Stimulated activated memory B cell treated with anti-CD40 and anti-IgM and Interleukin-4, amounts not matched to agents 10 μg/mL and 1 μg/mL and 100 μg/mL, for 72 hours (primary cell): ENCODE data around the gene KCNAB1.
"Not testable (repeated sequence)": the region's sequence is repeated elsewhere in the genome, so short reads cannot be mapped to it uniquely, and the experiment has no call there.

ENCODE experiments used
- ATAC-seq: fragments of 150-1000 bp; cut with Tn5 transposase; 2 replicates; pipeline ENCODE4 v1.10.0; 2021
- H3K27ac Mint-ChIP-seq: one replicate; pipeline ENCODE4 v1.8.0; 2022; ENCODE audit warnings: mild to moderate bottlenecking, mixed read lengths
- H3K27me3 Mint-ChIP-seq: one replicate; pipeline ENCODE4 v1.8.0; 2022; ENCODE audit warnings: mixed read lengths
- H3K36me3 Mint-ChIP-seq: one replicate; pipeline ENCODE4 v1.8.0; 2022; ENCODE audit warnings: mixed read lengths
- H3K4me1 Mint-ChIP-seq: one replicate; pipeline ENCODE4 v1.8.0; 2022; ENCODE audit warnings: mixed read lengths
- H3K4me3 Mint-ChIP-seq: one replicate; pipeline ENCODE4 v1.8.0; 2022; ENCODE audit warnings: mild to moderate bottlenecking, moderate library complexity, mixed read lengths
- H3K9me3 Mint-ChIP-seq: one replicate; pipeline ENCODE4 v1.8.0; 2022; ENCODE audit warnings: mixed read lengths

The KCNAB1 gene

GRCh38 chr3:156250550-156250949, 130.2 kb downstream of the KCNAB1 start:
- H3K4me3 Mint-ChIP-seq, result no peak overlapping the region
- no peaks in the 10 kb centered on the region for H3K4me1 Mint-ChIP-seq
- H3K9me3 Mint-ChIP-seq, result no peaks in the 10 kb centered on the region
- ATAC-seq, result no peak
- H3K27me3 Mint-ChIP-seq, result peaks cover 18% of the 10 kb centered on the region
- H3K27ac Mint-ChIP-seq, result no peak overlapping the region
- H3K36me3 Mint-ChIP-seq, result no peaks in the 10 kb centered on the region

- no peaks in the 10 kb centered on the region for H3K9me3 Mint-ChIP-seq
- H3K4me1 Mint-ChIP-seq, result no peaks in the 10 kb centered on the region
- H3K4me3 Mint-ChIP-seq, result no peak overlapping the region
- H3K36me3 Mint-ChIP-seq, result no peaks in the 10 kb centered on the region
- peaks cover 9% of the 10 kb centered on the region for H3K27me3 Mint-ChIP-seq
- ATAC-seq, result no peak
- H3K27ac Mint-ChIP-seq, result no peak overlapping the region
Observed at GRCh38 chr3:156251424-156251823, 131.0 kb downstream of the KCNAB1 start.

- Mint-ChIP-seq H3K27me3 (peaks cover 11% of the 10 kb centered on the region), H3K27ac (no peak overlapping the region), H3K36me3 (no peaks in the 10 kb centered on the region), H3K4me1 (no peaks in the 10 kb centered on the region), H3K9me3 (no peaks in the 10 kb centered on the region), H3K4me3 (no peak overlapping the region)
- ATAC-seq, result no peak
Observed at GRCh38 chr3:156252656-156253055, 132.3 kb downstream of the KCNAB1 start.

- Mint-ChIP-seq H3K27ac (no peak overlapping the region), H3K9me3 (no peaks in the 10 kb centered on the region), H3K27me3 (peaks cover 11% of the 10 kb centered on the region), H3K4me3 (no peak overlapping the region), H3K4me1 (no peaks in the 10 kb centered on the region), H3K36me3 (no peaks in the 10 kb centered on the region)
- ATAC-seq, result no peak
Observed at GRCh38 chr3:156253150-156253549, 132.8 kb downstream of the KCNAB1 start.

- Mint-ChIP-seq H3K4me1 (no peaks in the 10 kb centered on the region), H3K4me3 (no peak overlapping the region), H3K9me3 (no peaks in the 10 kb centered on the region), H3K36me3 (no peaks in the 10 kb centered on the region), H3K27ac (no peak overlapping the region), H3K27me3 (peaks cover 11% of the 10 kb centered on the region)
- ATAC-seq, result no peak
Observed at GRCh38 chr3:156256256-156256655, 135.9 kb downstream of the KCNAB1 start.

- no peaks in the 10 kb centered on the region for H3K36me3 Mint-ChIP-seq
Observed at GRCh38 chr3:156256945-156257344, 136.6 kb downstream of the KCNAB1 start.

GRCh38 chr3:156258301-156258700, 137.9 kb downstream of the KCNAB1 start:
- Mint-ChIP-seq H3K9me3 (no peaks in the 10 kb centered on the region), H3K4me3 (no peak overlapping the region), H3K27me3 (peaks cover 11% of the 10 kb centered on the region), H3K36me3 (no peaks in the 10 kb centered on the region), H3K27ac (no peak overlapping the region), H3K4me1 (no peaks in the 10 kb centered on the region)
- ATAC-seq, result no peak

More at GRCh38 chr3:156256945-156257344, 136.6 kb downstream of the KCNAB1 start:
- ATAC-seq, result no peak
- Mint-ChIP-seq H3K4me3 (no peak overlapping the region), H3K27me3 (peaks cover 11% of the 10 kb centered on the region), H3K4me1 (no peaks in the 10 kb centered on the region), H3K9me3 (no peaks in the 10 kb centered on the region), H3K27ac (no peak overlapping the region)

- Mint-ChIP-seq H3K27ac (no peak overlapping the region), H3K27me3 (peaks cover 11% of the 10 kb centered on the region), H3K4me1 (no peaks in the 10 kb centered on the region), H3K36me3 (no peaks in the 10 kb centered on the region), H3K4me3 (no peak overlapping the region), H3K9me3 (no peaks in the 10 kb centered on the region)
- peak; percentile 22 for ATAC-seq
Observed at GRCh38 chr3:156259896-156260295, 139.5 kb downstream of the KCNAB1 start.

- H3K36me3 Mint-ChIP-seq, result no peaks in the 10 kb centered on the region
- H3K27ac Mint-ChIP-seq, result no peak overlapping the region
- peaks cover 11% of the 10 kb centered on the region for H3K27me3 Mint-ChIP-seq
- no peak overlapping the region for H3K4me3 Mint-ChIP-seq
- H3K9me3 Mint-ChIP-seq, result no peaks in the 10 kb centered on the region
- no peak for ATAC-seq
- no peaks in the 10 kb centered on the region for H3K4me1 Mint-ChIP-seq
Observed at GRCh38 chr3:156260331-156260730, 140.0 kb downstream of the KCNAB1 start.

- H3K36me3 Mint-ChIP-seq, result no peaks in the 10 kb centered on the region
- H3K9me3 Mint-ChIP-seq, result no peaks in the 10 kb centered on the region
- no peaks in the 10 kb centered on the region for H3K4me1 Mint-ChIP-seq
- H3K27ac Mint-ChIP-seq, result no peak overlapping the region
- ATAC-seq, result no peak
- H3K4me3 Mint-ChIP-seq, result no peak overlapping the region
- H3K27me3 Mint-ChIP-seq, result peaks cover 10% of the 10 kb centered on the region
Observed at GRCh38 chr3:156264771-156265170, 144.4 kb downstream of the KCNAB1 start.

GRCh38 chr3:156271508-156271907, 151.1 kb downstream of the KCNAB1 start:
- no peak for ATAC-seq
- no peak overlapping the region for H3K27ac Mint-ChIP-seq

GRCh38 chr3:156271995-156272719, 151.8 kb downstream of the KCNAB1 start:
- Mint-ChIP-seq H3K4me3 (no peak overlapping the region), H3K27ac (no peak overlapping the region), H3K9me3 (peaks cover 12% of the 10 kb centered on the region), H3K27me3 (peaks cover 36% of the 10 kb centered on the region), H3K36me3 (no peaks in the 10 kb centered on the region), H3K4me1 (no peaks in the 10 kb centered on the region)
- no peak for ATAC-seq

More at GRCh38 chr3:156271508-156271907, 151.1 kb downstream of the KCNAB1 start:
- H3K4me1 Mint-ChIP-seq, result no peaks in the 10 kb centered on the region
- peaks cover 37% of the 10 kb centered on the region for H3K27me3 Mint-ChIP-seq
- H3K36me3 Mint-ChIP-seq, result no peaks in the 10 kb centered on the region
- no peak overlapping the region for H3K4me3 Mint-ChIP-seq
- peaks cover 12% of the 10 kb centered on the region for H3K9me3 Mint-ChIP-seq

- Mint-ChIP-seq H3K4me1 (no peaks in the 10 kb centered on the region), H3K36me3 (no peaks in the 10 kb centered on the region), H3K27ac (no peak overlapping the region), H3K9me3 (peaks cover 12% of the 10 kb centered on the region), H3K4me3 (no peak overlapping the region), H3K27me3 (peaks cover 36% of the 10 kb centered on the region)
- no peak for ATAC-seq
Observed at GRCh38 chr3:156273111-156273694, 152.8 kb downstream of the KCNAB1 start.

- Mint-ChIP-seq H3K4me1 (no peaks in the 10 kb centered on the region), H3K9me3 (peaks cover 12% of the 10 kb centered on the region), H3K36me3 (no peaks in the 10 kb centered on the region), H3K4me3 (no peak overlapping the region), H3K27ac (no peak overlapping the region), H3K27me3 (peaks cover 36% of the 10 kb centered on the region)
- no peak for ATAC-seq
Observed at GRCh38 chr3:156274791-156275190, 154.4 kb downstream of the KCNAB1 start.

- H3K4me1 Mint-ChIP-seq, H3K27ac Mint-ChIP-seq, ATAC-seq, H3K4me3 Mint-ChIP-seq, H3K36me3 Mint-ChIP-seq, H3K9me3 Mint-ChIP-seq: not testable (repeated sequence)
- H3K27me3 Mint-ChIP-seq, result peaks cover 30% of the 10 kb centered on the region
Observed at GRCh38 chr3:156284637-156285036, 164.3 kb downstream of the KCNAB1 start.

GRCh38 chr3:156285626-156286025, 165.2 kb downstream of the KCNAB1 start:
- ATAC-seq, result no peak
- Mint-ChIP-seq H3K36me3 (no peaks in the 10 kb centered on the region), H3K9me3 (no peaks in the 10 kb centered on the region), H3K27ac (no peak overlapping the region), H3K27me3 (peaks cover 40% of the 10 kb centered on the region), H3K4me3 (no peak overlapping the region), H3K4me1 (no peaks in the 10 kb centered on the region)
